Tibial nerve (tissue), 4 donors: Measurements from ENCODE around the gene TMCO5A. TPM values are rescaled to one million over a fixed set of nuclear protein-coding genes. Genes with fewer than 3 reads are reported as not detected.

Source experiments
- DNase-seq, 2 donors: peaks; one replicate each; pipeline ENCODE4 v3.0.0-alpha.2; 2019; ENCODE audit warnings: low spot score in 2 of 2
- H3K27ac ChIP-seq, 4 donors: fragments of 200-600 bp; sonication (generic) in 3 of 4; one replicate each; pipeline ENCODE4 v1.5.1; 2017 to 2019; ENCODE audit warnings: mild to moderate bottlenecking in 1 of 4
- H3K27me3 ChIP-seq, 2 donors: fragments of 200-600 bp; sonication (generic) in 1 of 2; one replicate each; pipeline versions ENCODE4 v1.5.1 to v1.6.0; 2017 to 2019
- H3K36me3 ChIP-seq, 3 donors: fragments of 200-600 bp; sonication (generic); one replicate each; pipeline ENCODE4 v1.5.1; 2018 to 2019
- H3K4me1 ChIP-seq, 4 donors: fragments of 200-600 bp; sonication (generic) in 3 of 4; one replicate each; pipeline ENCODE4 v1.5.1; 2017 to 2019
- H3K4me3 ChIP-seq, 4 donors: fragments of 200-600 bp; sonication (generic) in 3 of 4; one replicate each; pipeline ENCODE4 v1.5.1; 2017 to 2019; ENCODE audit warnings: mild to moderate bottlenecking in 1 of 4, moderate library complexity in 1 of 4
- H3K9me3 ChIP-seq, 4 donors: fragments of 200-600 bp; sonication (generic) in 3 of 4; one replicate each; pipeline ENCODE4 v1.5.1; 2017 to 2019
- CTCF ChIP-seq, 5 experiments: fragments of 200-600 bp in 3 of 5; fragments of 450-650 bp in 2 of 5; sonication (generic) in 3 of 5; IDR thresholded peaks; one replicate each; pipeline ENCODE4 v1.5.1; 2016 to 2019; ENCODE audit warnings: antibody characterized with exemption in 5 of 5, mild to moderate bottlenecking in 3 of 5, moderate library complexity in 2 of 5
- EP300 ChIP-seq, 2 donors: sonication (generic); formaldehyde crosslinking; IDR thresholded peaks; one replicate each; pipeline ENCODE4 v1.6.1; 2017; ENCODE audit warnings: antibody characterized with exemption in 2 of 2, mild to moderate bottlenecking in 1 of 2
- POLR2A ChIP-seq, 2 donors: fragments of 450-650 bp; IDR thresholded peaks; one replicate each; pipeline ENCODE4 v1.6.1; 2017; ENCODE audit warnings: antibody characterized with exemption in 2 of 2, mild to moderate bottlenecking in 2 of 2, moderate library complexity in 2 of 2
- WGBS, 2 donors: methylation state at CpG; one replicate each; pipeline ENCODE4 v1.1.5; 2018; 5-methylcytosine and 5-hydroxymethylcytosine counted together
- total RNA-seq, 4 donors: library from RNA; depleted of rRNA; stranded (reverse); fragments of >200 nt; gene quantifications; one replicate each; pipeline ENCODE4 v1.1.0, GENCODE V29; 2016

The TMCO5A gene
- total RNA-seq, 4 donors from 2014 or later, result not detected

GRCh38 chr15:37921527-37922385 lies 12.7 kb upstream of the TMCO5A start:
- TF ChIP-seq CTCF (IDR thresholded peaks at IDR 0.05), result no peak
- no peak for TF ChIP-seq EP300 (IDR thresholded peaks at IDR 0.05)
- no peak for TF ChIP-seq POLR2A (IDR thresholded peaks at IDR 0.05)
- WGBS, 2 donors, result 83 to 86% methylated on average over 6 of the region's 6 CpGs
- no peaks in the 10 kb centered on the region for H3K36me3 ChIP-seq
- no peaks in the 10 kb centered on the region for H3K27me3 ChIP-seq
- no peaks in the 10 kb centered on the region for H3K4me1 ChIP-seq
- no peak overlapping the region for H3K4me3 ChIP-seq
- H3K9me3 ChIP-seq, result peaks cover 0 to 5% (median 0%) of the 10 kb centered on the region in 4 donors
- no peak overlapping the region for H3K27ac ChIP-seq
- DNase-seq, result no peak

GRCh38 chr15:37926136-37926535 lies 8.3 kb upstream of the TMCO5A start:
- H3K9me3 ChIP-seq, result peaks cover 0 to 5% (median 0%) of the 10 kb centered on the region in 4 donors
- 82 to 88% methylated on average over 3 of the region's 3 CpGs for WGBS, 2 donors
- H3K36me3 ChIP-seq, result no peaks in the 10 kb centered on the region
- no peak overlapping the region for H3K4me3 ChIP-seq
- H3K27me3 ChIP-seq, result no peaks in the 10 kb centered on the region
- no peak for DNase-seq
- no peak overlapping the region for H3K27ac ChIP-seq
- TF ChIP-seq EP300 (IDR thresholded peaks at IDR 0.05) (no peak), POLR2A (IDR thresholded peaks at IDR 0.05) (no peak), CTCF (IDR thresholded peaks at IDR 0.05) (no peak)
- no peaks in the 10 kb centered on the region for H3K4me1 ChIP-seq

GRCh38 chr15:37929238-37929637 lies 5.2 kb upstream of the TMCO5A start:
- Histone ChIP-seq H3K9me3 (no peaks in the 10 kb centered on the region), H3K27ac (no peak overlapping the region), H3K4me1 (no peaks in the 10 kb centered on the region), H3K27me3 (no peaks in the 10 kb centered on the region), H3K36me3 (no peaks in the 10 kb centered on the region), H3K4me3 (no peak overlapping the region)
- TF ChIP-seq EP300 (IDR thresholded peaks at IDR 0.05) (no peak), POLR2A (IDR thresholded peaks at IDR 0.05) (no peak), CTCF (IDR thresholded peaks at IDR 0.05) (no peak)
- no peak for DNase-seq
- 0 to 37% methylated on average over 1 of the region's 1 CpG for WGBS, 2 donors

- H3K36me3 ChIP-seq, result no peaks in the 10 kb centered on the region
Measured at GRCh38 chr15:37931321-37931720, 3.1 kb upstream of the TMCO5A start.

More at GRCh38 chr15:37931321-37931720, 3.1 kb upstream of the TMCO5A start:
- no peaks in the 10 kb centered on the region for H3K27me3 ChIP-seq
- H3K9me3 ChIP-seq, result no peaks in the 10 kb centered on the region
- TF ChIP-seq EP300 (IDR thresholded peaks at IDR 0.05) (no peak), POLR2A (IDR thresholded peaks at IDR 0.05) (no peak), CTCF (IDR thresholded peaks at IDR 0.05) (no peak)
- no peak overlapping the region for H3K4me3 ChIP-seq
- no peaks in the 10 kb centered on the region for H3K4me1 ChIP-seq
- no peak for DNase-seq
- no peak overlapping the region for H3K27ac ChIP-seq
